ENCODE data around the gene STXBP6.

The STXBP6 gene

DNA sequence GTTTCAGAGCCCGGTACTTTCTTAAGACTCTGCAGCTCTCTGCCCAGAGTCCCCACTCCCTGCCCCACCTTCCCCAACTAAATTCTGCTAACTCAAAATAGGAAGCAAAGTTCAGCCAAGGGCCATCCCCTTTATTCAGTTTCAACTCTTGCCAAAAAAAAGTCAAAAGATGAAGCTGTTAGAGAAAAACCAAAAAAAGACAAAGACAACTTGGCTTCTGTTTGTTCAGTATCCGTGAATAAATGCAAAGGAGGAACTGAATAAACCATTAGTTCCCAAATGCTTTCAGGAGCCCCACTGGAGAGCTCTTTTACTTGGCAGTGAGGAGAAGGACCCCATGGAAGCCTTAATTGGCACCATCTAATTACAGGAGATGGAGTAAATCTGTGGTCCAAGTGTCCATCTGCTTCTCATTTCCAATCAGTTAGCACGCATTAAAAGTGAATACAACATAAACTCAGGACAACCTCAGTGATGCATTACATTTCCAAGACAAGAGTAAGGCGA, 260.5 kb downstream of the STXBP6 start:
- no peak for DNase-seq
- H3K4me3 ChIP-seq (ENCODE audit: low read depth, low read length), result no peak overlapping the region
- H3K27ac ChIP-seq, result no peak overlapping the region
- in situ Hi-C loops (cut with HindIII; ENCODE audit: low pct_ligation_motif_present, low sequenced_read_pairs), result no loop called here
- H3K36me3 ChIP-seq (replicated peaks), result no peaks in the 10 kb centered on the region
- TF ChIP-seq, protein P1, sequence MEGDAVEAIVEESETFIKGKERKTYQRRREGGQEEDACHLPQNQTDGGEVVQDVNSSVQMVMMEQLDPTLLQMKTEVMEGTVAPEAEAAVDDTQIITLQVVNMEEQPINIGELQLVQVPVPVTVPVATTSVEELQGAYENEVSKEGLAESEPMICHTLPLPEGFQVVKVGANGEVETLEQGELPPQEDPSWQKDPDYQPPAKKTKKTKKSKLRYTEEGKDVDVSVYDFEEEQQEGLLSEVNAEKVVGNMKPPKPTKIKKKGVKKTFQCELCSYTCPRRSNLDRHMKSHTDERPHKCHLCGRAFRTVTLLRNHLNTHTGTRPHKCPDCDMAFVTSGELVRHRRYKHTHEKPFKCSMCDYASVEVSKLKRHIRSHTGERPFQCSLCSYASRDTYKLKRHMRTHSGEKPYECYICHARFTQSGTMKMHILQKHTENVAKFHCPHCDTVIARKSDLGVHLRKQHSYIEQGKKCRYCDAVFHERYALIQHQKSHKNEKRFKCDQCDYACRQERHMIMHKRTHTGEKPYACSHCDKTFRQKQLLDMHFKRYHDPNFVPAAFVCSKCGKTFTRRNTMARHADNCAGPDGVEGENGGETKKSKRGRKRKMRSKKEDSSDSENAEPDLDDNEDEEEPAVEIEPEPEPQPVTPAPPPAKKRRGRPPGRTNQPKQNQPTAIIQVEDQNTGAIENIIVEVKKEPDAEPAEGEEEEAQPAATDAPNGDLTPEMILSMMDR (IDR thresholded peaks at IDR 0.05; ENCODE audit: low read depth, low read length, missing control alignments), result no peak
- no peaks in the 10 kb centered on the region for H3K27me3 ChIP-seq (replicated peaks)

DNA sequence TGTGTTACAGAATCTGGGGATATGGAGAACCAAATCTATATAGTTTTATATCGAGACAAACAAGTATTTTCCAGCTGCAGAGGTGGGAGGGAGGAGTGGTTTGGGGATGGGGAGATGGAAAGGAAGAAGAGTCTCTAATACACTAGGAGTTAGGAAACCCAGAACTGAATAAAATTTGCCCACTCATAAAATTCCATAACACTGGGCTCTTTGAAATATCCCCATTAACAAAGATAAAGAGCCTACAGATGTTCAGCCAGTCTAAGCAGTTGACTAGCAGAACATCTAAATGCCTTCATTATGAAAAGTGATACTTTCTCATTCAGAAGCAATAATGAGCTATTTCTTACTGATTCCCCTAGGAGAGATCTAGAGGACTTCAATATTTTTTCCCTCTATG, 264.2 kb downstream of the STXBP6 start:
- in situ Hi-C loops (cut with HindIII; ENCODE audit: low pct_ligation_motif_present, low sequenced_read_pairs), result no loop called here
- TF ChIP-seq, protein P1 (IDR thresholded peaks at IDR 0.05; ENCODE audit: low read depth, low read length, missing control alignments), result no peak
- Histone ChIP-seq H3K27me3 (replicated peaks) (no peaks in the 10 kb centered on the region), H3K4me3 (ENCODE audit: low read depth, low read length) (no peak overlapping the region), H3K27ac (no peak overlapping the region), H3K36me3 (replicated peaks) (no peaks in the 10 kb centered on the region)
- DNase-seq, result no peak

DNA sequence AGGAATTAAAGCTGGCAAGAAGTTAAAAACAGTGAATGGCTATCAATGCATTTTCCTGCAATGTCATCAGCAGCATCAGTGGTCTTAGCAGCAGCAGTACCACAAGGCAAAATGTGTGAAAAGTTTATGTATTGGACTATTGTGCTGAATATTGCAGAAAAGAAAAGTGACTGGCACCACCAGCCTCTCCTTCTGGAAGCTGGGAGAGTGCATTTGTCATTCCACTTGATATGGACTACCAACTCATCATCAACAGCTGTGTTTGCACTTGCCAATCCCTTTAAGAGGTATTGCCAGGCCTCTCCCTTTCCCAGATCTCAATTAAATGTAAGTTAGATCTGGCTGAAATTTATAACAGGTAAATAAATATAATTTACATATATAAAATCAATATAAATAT, 265.0 kb downstream of the STXBP6 start:
- TF ChIP-seq, protein P1 (IDR thresholded peaks at IDR 0.05; ENCODE audit: low read depth, low read length, missing control alignments), result no peak
- no peaks in the 10 kb centered on the region for H3K27me3 ChIP-seq (replicated peaks)
- DNase-seq, result no peak

DNA sequence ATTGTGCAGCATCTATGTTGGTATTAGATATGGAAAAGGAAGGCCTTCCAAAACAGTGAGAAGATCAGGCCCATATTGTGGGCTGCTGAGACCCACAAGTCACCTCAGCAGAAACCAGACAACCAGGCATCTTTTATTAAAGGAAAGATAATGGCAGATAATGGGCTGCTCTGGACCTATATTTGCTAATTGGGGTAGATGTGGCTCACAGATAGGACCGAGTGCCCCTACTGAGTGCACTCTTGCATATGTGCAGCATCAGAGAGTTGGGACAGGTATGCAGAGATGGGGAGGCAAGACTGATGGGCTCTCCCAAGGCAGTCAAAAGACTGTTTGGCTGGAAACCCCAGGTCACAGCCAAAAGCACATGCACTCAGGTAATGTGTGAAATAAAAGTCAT, 266.2 kb downstream of the STXBP6 start:
- in situ Hi-C loops (cut with HindIII; ENCODE audit: low pct_ligation_motif_present, low sequenced_read_pairs), result no loop called here
- Histone ChIP-seq H3K4me3 (ENCODE audit: low read depth, low read length) (no peak overlapping the region), H3K36me3 (replicated peaks) (no peaks in the 10 kb centered on the region), H3K27me3 (replicated peaks) (no peaks in the 10 kb centered on the region), H3K27ac (no peak overlapping the region)
- TF ChIP-seq, protein P1 (IDR thresholded peaks at IDR 0.05; ENCODE audit: low read depth, low read length, missing control alignments), result no peak
- DNase-seq, result no peak

More for the DNA sequence above, 265.0 kb downstream of the STXBP6 start:
- Histone ChIP-seq H3K4me3 (ENCODE audit: low read depth, low read length) (no peak overlapping the region), H3K36me3 (replicated peaks) (no peaks in the 10 kb centered on the region), H3K27ac (no peak overlapping the region)
- in situ Hi-C loops (cut with HindIII; ENCODE audit: low pct_ligation_motif_present, low sequenced_read_pairs), result no loop called here

DNA sequence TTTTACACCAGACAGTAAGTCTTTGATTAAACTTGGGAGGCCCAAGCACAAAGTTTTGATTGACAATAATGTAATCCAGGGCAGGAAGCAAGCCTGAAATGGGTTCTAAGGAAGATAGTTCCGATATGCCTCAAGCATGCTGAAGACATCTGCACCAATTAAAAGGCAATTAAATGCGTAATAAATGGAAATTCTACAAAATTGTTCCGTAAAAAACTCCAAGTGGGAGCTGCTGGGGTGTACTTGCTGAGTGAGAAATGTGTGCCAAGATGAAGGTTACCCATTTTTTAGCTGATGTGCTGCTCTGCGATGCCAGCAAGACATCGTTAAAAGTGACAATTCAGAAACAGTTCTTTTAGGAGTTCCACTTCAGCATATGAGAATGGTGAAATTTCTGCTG, 269.7 kb downstream of the STXBP6 start:
- TF ChIP-seq, protein P1 (IDR thresholded peaks at IDR 0.05; ENCODE audit: low read depth, low read length, missing control alignments), result no peak
- in situ Hi-C loops (cut with HindIII; ENCODE audit: low pct_ligation_motif_present, low sequenced_read_pairs), result no loop called here
- H3K27me3 ChIP-seq (replicated peaks), result no peaks in the 10 kb centered on the region
- H3K27ac ChIP-seq, result no peak overlapping the region
- H3K36me3 ChIP-seq (replicated peaks), result no peaks in the 10 kb centered on the region
- H3K4me3 ChIP-seq (ENCODE audit: low read depth, low read length), result no peak overlapping the region
- DNase-seq, result no peak

DNA sequence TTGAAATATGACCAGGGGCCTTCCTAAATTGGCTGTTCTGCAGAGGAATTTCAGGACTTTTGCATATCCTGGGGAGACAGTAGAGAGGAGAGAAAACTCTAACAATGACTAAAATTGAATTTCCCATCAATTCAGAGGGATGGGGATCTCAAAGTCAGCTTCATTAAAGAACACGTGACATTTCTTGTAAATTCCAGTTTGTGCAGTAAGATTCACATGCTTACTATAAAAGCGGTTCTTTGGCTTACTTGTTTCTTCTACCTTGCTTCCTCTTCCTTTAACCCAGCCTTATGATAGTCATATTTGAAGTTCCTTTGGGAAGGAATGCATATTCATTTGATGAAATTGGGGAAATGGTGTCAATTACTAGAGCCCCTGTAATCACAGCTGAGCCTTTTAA, 272.3 kb downstream of the STXBP6 start:
- H3K27ac ChIP-seq, result no peak overlapping the region
- H3K27me3 ChIP-seq (replicated peaks), result no peaks in the 10 kb centered on the region
- H3K4me3 ChIP-seq (ENCODE audit: low read depth, low read length), result no peak overlapping the region
- H3K36me3 ChIP-seq (replicated peaks), result no peaks in the 10 kb centered on the region
- no peak for DNase-seq
- TF ChIP-seq, protein P1 (IDR thresholded peaks at IDR 0.05; ENCODE audit: low read depth, low read length, missing control alignments), result no peak
- in situ Hi-C loops (cut with HindIII; ENCODE audit: low pct_ligation_motif_present, low sequenced_read_pairs), result no loop called here
